WTC11 (cell line): Measurements from ENCODE around the gene FAM131C. TPM values are rescaled to one million over a fixed set of nuclear protein-coding genes. Genes with fewer than 3 reads are reported as not detected.

Experiments
- ATAC-seq: fragments of 200-7000 bp; cut with Tn5 transposase; 2 replicates; pipeline ENCODE4 v1.10.0; 2021; ENCODE audit warnings: mild to moderate bottlenecking, moderate library complexity
- CTCF ChIA-PET: fragments of 300-600 bp; sonication (Branson Sonifier 250); formaldehyde crosslinking; loops from one replicate; lab custom pipeline; 2021; ENCODE audit warnings: antibody characterized with exemption; lab: Charles Lee
- POLR2A ChIA-PET: fragments of 350-600 bp; sonication (Branson Sonifier 250); formaldehyde crosslinking; loops from one replicate; lab custom pipeline; 2021; ENCODE audit warnings: antibody characterized with exemption; lab: Charles Lee
- DNase-seq: peaks from one replicate; pipeline ENCODE4 v3.0.0; 2021; ENCODE audit warnings: low spot score
- H3K27ac Mint-ChIP-seq: 2 replicates; pipeline ENCODE4 v1.8.0; 2021; ENCODE audit warnings: mixed read lengths
- H3K27me3 Mint-ChIP-seq: 2 replicates; pipeline ENCODE4 v1.8.0; 2021; ENCODE audit warnings: low read depth, mild to moderate bottlenecking, moderate library complexity, mixed read lengths
- H3K36me3 Mint-ChIP-seq: 2 replicates; pipeline ENCODE4 v1.8.0; 2021; ENCODE audit warnings: mixed read lengths
- H3K4me1 Mint-ChIP-seq: 2 replicates; pipeline ENCODE4 v1.8.0; 2022; ENCODE audit warnings: mixed read lengths
- H3K4me3 Mint-ChIP-seq: 2 replicates; pipeline ENCODE4 v1.8.0; 2021; ENCODE audit warnings: mild to moderate bottlenecking, moderate library complexity, mixed read lengths
- H3K9me3 Mint-ChIP-seq: 2 replicates; pipeline ENCODE4 v1.8.0; 2021; ENCODE audit warnings: mixed read lengths
- SMAD3 ChIP-seq: sonication (generic); formaldehyde crosslinking; IDR thresholded peaks from 2 replicates; pipeline ENCODE4 v1.8.0; 2022; ENCODE audit warnings: missing genetic modification reagents, mild to moderate bottlenecking, borderline replicate concordance
- SMAD4 ChIP-seq: sonication (generic); formaldehyde crosslinking; IDR thresholded peaks from 2 replicates; pipeline ENCODE4 v1.8.0; 2022; ENCODE audit warnings: mild to moderate bottlenecking, missing genetic modification reagents
- ZNF423 ChIP-seq: fragments of 250-450 bp; sonication (Bioruptor Pico); IDR thresholded peaks from 2 replicates; pipeline ENCODE4 v2.1.2; 2022; ENCODE audit warnings: mild to moderate bottlenecking, moderate library complexity
- total RNA-seq: library from RNA; stranded (reverse); gene quantifications from 3 replicates; pipeline ENCODE4 v1.2.3, GENCODE V29; 2021
- TF ChIP-seq, protein P1 (sequence below): sonication (generic); formaldehyde crosslinking; IDR thresholded peaks from 2 replicates; pipeline ENCODE4 v1.8.1; 2022; ENCODE audit warnings: low read depth, mild to moderate bottlenecking, moderate library complexity, missing genetic modification reagents, borderline replicate concordance
- TF ChIP-seq, protein P2 (sequence below): sonication (generic); formaldehyde crosslinking; IDR thresholded peaks from 2 replicates; pipeline ENCODE4 v1.8.0; 2023; ENCODE audit warnings: missing genetic modification reagents
- TF ChIP-seq, protein P3 (sequence below): sonication (generic); formaldehyde crosslinking; IDR thresholded peaks from 2 replicates; pipeline ENCODE4 v1.8.1; 2022; ENCODE audit warnings: low read depth, missing genetic modification reagents, borderline replicate concordance
- TF ChIP-seq, protein P4 (sequence below): sonication (generic); formaldehyde crosslinking; IDR thresholded peaks from 2 replicates; pipeline ENCODE4 v1.8.1; 2023; ENCODE audit warnings: mild to moderate bottlenecking, missing genetic modification reagents, borderline replicate concordance
- TF ChIP-seq, protein P5 (sequence below): fragments of 250-450 bp; sonication (Bioruptor Pico); IDR thresholded peaks from 2 replicates; pipeline ENCODE4 v1.9.0; 2021; ENCODE audit warnings: mild to moderate bottlenecking, borderline replicate concordance
- TF ChIP-seq, protein P6 (sequence below): sonication (generic); formaldehyde crosslinking; IDR thresholded peaks from 2 replicates; pipeline ENCODE4 v1.8.1; 2022; ENCODE audit warnings: missing genetic modification reagents, borderline replicate concordance
- TF ChIP-seq, protein P7 (sequence below): sonication (generic); formaldehyde crosslinking; IDR thresholded peaks from 2 replicates; pipeline ENCODE4 v1.8.1; 2023; ENCODE audit warnings: mild to moderate bottlenecking, moderate library complexity, missing genetic modification reagents
- TF ChIP-seq, protein P8 (sequence below): fragments of 250-450 bp; sonication (Bioruptor Pico); IDR thresholded peaks from 2 replicates; pipeline ENCODE4 v1.9.0; 2021; ENCODE audit warnings: mild to moderate bottlenecking
- TF ChIP-seq, protein P9 (sequence below): sonication (generic); formaldehyde crosslinking; IDR thresholded peaks from 2 replicates; pipeline ENCODE4 v1.8.0; 2022; ENCODE audit warnings: missing genetic modification reagents
- TF ChIP-seq, protein P10 (sequence below): sonication (generic); formaldehyde crosslinking; IDR thresholded peaks from 2 replicates; pipeline ENCODE4 v1.8.0; 2022; ENCODE audit warnings: mild to moderate bottlenecking, missing genetic modification reagents

FAM131C gene
- total RNA-seq, 1 experiment from 2014 or later, result 1.4 TPM

DNA sequence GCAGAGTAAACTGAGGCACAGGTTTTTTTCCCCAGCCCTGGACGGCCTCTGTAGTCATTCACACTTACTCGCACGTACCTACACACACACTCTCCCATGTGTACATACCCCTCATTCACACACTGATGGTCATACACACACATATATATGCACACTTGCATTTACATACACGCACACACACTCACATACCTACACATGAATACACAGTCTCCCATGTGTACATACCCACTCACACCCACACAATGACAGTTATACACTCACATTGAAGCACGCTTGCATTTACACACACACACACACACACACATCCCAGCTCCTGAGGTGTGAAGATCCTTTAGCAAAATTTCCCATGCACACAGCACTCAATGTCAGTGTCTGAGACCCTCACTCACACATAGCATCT is 766 bp upstream of the FAM131C start:
- H3K27ac Mint-ChIP-seq, result no peak overlapping the region
- H3K4me3 Mint-ChIP-seq, result peak overlapping the region; percentile 70
- H3K9me3 Mint-ChIP-seq, result no peaks in the 10 kb centered on the region
- H3K27me3 Mint-ChIP-seq, result peaks cover 51% of the 10 kb centered on the region
- ChIA-PET POLR2A (no interaction called here), CTCF (interaction anchor here (0.6 to 3.4 kb wide), 12 partner anchors 8 to 289 kb away, joined by 3 to 43 read pairs (median 8); partner anchors contain the start of genes EPHA2, SRARP and ZBTB17)
- DNase-seq (no peak), ATAC-seq (no peak)
- peaks cover 11% of the 10 kb centered on the region for H3K4me1 Mint-ChIP-seq
- no peaks in the 10 kb centered on the region for H3K36me3 Mint-ChIP-seq
- TF ChIP-seq, protein P1, sequence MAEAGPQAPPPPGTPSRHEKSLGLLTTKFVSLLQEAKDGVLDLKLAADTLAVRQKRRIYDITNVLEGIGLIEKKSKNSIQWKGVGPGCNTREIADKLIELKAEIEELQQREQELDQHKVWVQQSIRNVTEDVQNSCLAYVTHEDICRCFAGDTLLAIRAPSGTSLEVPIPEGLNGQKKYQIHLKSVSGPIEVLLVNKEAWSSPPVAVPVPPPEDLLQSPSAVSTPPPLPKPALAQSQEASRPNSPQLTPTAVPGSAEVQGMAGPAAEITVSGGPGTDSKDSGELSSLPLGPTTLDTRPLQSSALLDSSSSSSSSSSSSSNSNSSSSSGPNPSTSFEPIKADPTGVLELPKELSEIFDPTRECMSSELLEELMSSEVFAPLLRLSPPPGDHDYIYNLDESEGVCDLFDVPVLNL, result no peak
- TF ChIP-seq, protein P2, sequence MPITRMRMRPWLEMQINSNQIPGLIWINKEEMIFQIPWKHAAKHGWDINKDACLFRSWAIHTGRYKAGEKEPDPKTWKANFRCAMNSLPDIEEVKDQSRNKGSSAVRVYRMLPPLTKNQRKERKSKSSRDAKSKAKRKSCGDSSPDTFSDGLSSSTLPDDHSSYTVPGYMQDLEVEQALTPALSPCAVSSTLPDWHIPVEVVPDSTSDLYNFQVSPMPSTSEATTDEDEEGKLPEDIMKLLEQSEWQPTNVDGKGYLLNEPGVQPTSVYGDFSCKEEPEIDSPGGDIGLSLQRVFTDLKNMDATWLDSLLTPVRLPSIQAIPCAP (CRISPR knock-in tag), result no peak
- TF ChIP-seq SMAD3 (CRISPR knock-in tag) (no peak), SMAD4 (CRISPR knock-in tag) (no peak), ZNF423 (CRISPR knock-in tag) (no peak)
- TF ChIP-seq, protein P3, sequence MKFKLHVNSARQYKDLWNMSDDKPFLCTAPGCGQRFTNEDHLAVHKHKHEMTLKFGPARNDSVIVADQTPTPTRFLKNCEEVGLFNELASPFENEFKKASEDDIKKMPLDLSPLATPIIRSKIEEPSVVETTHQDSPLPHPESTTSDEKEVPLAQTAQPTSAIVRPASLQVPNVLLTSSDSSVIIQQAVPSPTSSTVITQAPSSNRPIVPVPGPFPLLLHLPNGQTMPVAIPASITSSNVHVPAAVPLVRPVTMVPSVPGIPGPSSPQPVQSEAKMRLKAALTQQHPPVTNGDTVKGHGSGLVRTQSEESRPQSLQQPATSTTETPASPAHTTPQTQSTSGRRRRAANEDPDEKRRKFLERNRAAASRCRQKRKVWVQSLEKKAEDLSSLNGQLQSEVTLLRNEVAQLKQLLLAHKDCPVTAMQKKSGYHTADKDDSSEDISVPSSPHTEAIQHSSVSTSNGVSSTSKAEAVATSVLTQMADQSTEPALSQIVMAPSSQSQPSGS (CRISPR knock-in tag), result no peak
- TF ChIP-seq, protein P4, sequence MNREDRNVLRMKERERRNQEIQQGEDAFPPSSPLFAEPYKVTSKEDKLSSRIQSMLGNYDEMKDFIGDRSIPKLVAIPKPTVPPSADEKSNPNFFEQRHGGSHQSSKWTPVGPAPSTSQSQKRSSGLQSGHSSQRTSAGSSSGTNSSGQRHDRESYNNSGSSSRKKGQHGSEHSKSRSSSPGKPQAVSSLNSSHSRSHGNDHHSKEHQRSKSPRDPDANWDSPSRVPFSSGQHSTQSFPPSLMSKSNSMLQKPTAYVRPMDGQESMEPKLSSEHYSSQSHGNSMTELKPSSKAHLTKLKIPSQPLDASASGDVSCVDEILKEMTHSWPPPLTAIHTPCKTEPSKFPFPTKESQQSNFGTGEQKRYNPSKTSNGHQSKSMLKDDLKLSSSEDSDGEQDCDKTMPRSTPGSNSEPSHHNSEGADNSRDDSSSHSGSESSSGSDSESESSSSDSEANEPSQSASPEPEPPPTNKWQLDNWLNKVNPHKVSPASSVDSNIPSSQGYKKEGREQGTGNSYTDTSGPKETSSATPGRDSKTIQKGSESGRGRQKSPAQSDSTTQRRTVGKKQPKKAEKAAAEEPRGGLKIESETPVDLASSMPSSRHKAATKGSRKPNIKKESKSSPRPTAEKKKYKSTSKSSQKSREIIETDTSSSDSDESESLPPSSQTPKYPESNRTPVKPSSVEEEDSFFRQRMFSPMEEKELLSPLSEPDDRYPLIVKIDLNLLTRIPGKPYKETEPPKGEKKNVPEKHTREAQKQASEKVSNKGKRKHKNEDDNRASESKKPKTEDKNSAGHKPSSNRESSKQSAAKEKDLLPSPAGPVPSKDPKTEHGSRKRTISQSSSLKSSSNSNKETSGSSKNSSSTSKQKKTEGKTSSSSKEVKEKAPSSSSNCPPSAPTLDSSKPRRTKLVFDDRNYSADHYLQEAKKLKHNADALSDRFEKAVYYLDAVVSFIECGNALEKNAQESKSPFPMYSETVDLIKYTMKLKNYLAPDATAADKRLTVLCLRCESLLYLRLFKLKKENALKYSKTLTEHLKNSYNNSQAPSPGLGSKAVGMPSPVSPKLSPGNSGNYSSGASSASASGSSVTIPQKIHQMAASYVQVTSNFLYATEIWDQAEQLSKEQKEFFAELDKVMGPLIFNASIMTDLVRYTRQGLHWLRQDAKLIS, result no peak
- TF ChIP-seq, protein P5, sequence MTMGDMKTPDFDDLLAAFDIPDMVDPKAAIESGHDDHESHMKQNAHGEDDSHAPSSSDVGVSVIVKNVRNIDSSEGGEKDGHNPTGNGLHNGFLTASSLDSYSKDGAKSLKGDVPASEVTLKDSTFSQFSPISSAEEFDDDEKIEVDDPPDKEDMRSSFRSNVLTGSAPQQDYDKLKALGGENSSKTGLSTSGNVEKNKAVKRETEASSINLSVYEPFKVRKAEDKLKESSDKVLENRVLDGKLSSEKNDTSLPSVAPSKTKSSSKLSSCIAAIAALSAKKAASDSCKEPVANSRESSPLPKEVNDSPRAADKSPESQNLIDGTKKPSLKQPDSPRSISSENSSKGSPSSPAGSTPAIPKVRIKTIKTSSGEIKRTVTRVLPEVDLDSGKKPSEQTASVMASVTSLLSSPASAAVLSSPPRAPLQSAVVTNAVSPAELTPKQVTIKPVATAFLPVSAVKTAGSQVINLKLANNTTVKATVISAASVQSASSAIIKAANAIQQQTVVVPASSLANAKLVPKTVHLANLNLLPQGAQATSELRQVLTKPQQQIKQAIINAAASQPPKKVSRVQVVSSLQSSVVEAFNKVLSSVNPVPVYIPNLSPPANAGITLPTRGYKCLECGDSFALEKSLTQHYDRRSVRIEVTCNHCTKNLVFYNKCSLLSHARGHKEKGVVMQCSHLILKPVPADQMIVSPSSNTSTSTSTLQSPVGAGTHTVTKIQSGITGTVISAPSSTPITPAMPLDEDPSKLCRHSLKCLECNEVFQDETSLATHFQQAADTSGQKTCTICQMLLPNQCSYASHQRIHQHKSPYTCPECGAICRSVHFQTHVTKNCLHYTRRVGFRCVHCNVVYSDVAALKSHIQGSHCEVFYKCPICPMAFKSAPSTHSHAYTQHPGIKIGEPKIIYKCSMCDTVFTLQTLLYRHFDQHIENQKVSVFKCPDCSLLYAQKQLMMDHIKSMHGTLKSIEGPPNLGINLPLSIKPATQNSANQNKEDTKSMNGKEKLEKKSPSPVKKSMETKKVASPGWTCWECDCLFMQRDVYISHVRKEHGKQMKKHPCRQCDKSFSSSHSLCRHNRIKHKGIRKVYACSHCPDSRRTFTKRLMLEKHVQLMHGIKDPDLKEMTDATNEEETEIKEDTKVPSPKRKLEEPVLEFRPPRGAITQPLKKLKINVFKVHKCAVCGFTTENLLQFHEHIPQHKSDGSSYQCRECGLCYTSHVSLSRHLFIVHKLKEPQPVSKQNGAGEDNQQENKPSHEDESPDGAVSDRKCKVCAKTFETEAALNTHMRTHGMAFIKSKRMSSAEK (CRISPR knock-in tag), result no peak
- TF ChIP-seq, protein P6, sequence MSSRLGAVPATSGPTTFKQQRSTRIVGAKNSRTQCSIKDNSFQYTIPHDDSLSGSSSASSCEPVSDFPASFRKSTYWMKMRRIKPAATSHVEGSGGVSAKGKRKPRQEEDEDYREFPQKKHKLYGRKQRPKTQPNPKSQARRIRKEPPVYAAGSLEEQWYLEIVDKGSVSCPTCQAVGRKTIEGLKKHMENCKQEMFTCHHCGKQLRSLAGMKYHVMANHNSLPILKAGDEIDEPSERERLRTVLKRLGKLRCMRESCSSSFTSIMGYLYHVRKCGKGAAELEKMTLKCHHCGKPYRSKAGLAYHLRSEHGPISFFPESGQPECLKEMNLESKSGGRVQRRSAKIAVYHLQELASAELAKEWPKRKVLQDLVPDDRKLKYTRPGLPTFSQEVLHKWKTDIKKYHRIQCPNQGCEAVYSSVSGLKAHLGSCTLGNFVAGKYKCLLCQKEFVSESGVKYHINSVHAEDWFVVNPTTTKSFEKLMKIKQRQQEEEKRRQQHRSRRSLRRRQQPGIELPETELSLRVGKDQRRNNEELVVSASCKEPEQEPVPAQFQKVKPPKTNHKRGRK (CRISPR knock-in tag), result no peak
- TF ChIP-seq, protein P7, sequence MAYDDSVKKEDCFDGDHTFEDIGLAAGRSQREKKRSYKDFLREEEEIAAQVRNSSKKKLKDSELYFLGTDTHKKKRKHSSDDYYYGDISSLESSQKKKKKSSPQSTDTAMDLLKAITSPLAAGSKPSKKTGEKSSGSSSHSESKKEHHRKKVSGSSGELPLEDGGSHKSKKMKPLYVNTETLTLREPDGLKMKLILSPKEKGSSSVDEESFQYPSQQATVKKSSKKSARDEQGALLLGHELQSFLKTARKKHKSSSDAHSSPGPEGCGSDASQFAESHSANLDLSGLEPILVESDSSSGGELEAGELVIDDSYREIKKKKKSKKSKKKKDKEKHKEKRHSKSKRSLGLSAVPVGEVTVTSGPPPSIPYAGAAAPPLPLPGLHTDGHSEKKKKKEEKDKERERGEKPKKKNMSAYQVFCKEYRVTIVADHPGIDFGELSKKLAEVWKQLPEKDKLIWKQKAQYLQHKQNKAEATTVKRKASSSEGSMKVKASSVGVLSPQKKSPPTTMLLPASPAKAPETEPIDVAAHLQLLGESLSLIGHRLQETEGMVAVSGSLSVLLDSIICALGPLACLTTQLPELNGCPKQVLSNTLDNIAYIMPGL (CRISPR knock-in tag), result no peak
- TF ChIP-seq, protein P8, sequence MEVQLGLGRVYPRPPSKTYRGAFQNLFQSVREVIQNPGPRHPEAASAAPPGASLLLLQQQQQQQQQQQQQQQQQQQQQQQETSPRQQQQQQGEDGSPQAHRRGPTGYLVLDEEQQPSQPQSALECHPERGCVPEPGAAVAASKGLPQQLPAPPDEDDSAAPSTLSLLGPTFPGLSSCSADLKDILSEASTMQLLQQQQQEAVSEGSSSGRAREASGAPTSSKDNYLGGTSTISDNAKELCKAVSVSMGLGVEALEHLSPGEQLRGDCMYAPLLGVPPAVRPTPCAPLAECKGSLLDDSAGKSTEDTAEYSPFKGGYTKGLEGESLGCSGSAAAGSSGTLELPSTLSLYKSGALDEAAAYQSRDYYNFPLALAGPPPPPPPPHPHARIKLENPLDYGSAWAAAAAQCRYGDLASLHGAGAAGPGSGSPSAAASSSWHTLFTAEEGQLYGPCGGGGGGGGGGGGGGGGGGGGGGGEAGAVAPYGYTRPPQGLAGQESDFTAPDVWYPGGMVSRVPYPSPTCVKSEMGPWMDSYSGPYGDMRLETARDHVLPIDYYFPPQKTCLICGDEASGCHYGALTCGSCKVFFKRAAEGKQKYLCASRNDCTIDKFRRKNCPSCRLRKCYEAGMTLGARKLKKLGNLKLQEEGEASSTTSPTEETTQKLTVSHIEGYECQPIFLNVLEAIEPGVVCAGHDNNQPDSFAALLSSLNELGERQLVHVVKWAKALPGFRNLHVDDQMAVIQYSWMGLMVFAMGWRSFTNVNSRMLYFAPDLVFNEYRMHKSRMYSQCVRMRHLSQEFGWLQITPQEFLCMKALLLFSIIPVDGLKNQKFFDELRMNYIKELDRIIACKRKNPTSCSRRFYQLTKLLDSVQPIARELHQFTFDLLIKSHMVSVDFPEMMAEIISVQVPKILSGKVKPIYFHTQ, result no peak
- TF ChIP-seq, protein P9, sequence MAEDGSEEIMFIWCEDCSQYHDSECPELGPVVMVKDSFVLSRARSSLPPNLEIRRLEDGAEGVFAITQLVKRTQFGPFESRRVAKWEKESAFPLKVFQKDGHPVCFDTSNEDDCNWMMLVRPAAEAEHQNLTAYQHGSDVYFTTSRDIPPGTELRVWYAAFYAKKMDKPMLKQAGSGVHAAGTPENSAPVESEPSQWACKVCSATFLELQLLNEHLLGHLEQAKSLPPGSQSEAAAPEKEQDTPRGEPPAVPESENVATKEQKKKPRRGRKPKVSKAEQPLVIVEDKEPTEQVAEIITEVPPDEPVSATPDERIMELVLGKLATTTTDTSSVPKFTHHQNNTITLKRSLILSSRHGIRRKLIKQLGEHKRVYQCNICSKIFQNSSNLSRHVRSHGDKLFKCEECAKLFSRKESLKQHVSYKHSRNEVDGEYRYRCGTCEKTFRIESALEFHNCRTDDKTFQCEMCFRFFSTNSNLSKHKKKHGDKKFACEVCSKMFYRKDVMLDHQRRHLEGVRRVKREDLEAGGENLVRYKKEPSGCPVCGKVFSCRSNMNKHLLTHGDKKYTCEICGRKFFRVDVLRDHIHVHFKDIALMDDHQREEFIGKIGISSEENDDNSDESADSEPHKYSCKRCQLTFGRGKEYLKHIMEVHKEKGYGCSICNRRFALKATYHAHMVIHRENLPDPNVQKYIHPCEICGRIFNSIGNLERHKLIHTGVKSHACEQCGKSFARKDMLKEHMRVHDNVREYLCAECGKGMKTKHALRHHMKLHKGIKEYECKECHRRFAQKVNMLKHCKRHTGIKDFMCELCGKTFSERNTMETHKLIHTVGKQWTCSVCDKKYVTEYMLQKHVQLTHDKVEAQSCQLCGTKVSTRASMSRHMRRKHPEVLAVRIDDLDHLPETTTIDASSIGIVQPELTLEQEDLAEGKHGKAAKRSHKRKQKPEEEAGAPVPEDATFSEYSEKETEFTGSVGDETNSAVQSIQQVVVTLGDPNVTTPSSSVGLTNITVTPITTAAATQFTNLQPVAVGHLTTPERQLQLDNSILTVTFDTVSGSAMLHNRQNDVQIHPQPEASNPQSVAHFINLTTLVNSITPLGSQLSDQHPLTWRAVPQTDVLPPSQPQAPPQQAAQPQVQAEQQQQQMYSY (CRISPR knock-in tag), result no peak
- TF ChIP-seq, protein P10, sequence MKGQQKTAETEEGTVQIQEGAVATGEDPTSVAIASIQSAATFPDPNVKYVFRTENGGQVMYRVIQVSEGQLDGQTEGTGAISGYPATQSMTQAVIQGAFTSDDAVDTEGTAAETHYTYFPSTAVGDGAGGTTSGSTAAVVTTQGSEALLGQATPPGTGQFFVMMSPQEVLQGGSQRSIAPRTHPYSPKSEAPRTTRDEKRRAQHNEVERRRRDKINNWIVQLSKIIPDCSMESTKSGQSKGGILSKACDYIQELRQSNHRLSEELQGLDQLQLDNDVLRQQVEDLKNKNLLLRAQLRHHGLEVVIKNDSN (CRISPR knock-in tag), result no peak
